Measurements from ENCODE around the gene SMOC2. TPM values are rescaled to one million over a fixed set of nuclear protein-coding genes. Genes with fewer than 3 reads are reported as not detected.

SMOC2 gene
- total and polyA plus RNA-seq, 7 donors, result 12.3 to 90.3 (median 22.8) TPM

DNA sequence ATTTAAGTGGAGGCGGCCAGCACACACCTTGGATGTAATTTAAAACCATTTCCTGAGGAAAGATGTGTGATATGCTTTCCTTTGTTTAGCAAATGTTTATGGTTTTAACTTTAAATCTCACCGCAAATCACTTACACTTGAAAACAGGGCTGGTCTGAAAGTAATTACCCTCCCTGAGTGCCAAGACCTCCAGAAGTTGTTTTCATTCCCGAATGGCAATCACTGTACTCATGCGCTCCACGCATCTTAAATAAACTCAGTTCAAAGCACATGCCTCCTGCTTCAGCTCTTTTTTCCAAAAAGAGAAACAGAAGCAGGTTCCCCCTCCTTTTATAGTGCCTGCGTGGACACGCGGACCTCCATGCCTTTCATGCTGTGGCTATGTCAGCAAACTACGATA is 224.0 kb downstream of the SMOC2 start:
- DNase-seq (no peak), ATAC-seq (no peak)
- WGBS, 3 donors, result 55 to 57% (median 56%) methylated on average over 9 of the region's 9 CpGs
- no peak overlapping the region for H3K4me3 ChIP-seq
- H3K27me3 ChIP-seq (ENCODE audit: insufficient read depth in 3 of 3, low read length in 2 of 3), result peaks cover 0 to 22% (median 2%) of the 10 kb centered on the region in 3 donors
- intact Hi-C loops (cut with DNase I), result no loop called here
- H3K9me3 ChIP-seq, result no peaks in the 10 kb centered on the region
- H3K36me3 ChIP-seq (ENCODE audit: insufficient read depth in 1 of 2, low read depth in 1 of 2), result no peaks in the 10 kb centered on the region
- H3K27ac ChIP-seq, result no peak overlapping the region
- TF ChIP-seq, protein P1, sequence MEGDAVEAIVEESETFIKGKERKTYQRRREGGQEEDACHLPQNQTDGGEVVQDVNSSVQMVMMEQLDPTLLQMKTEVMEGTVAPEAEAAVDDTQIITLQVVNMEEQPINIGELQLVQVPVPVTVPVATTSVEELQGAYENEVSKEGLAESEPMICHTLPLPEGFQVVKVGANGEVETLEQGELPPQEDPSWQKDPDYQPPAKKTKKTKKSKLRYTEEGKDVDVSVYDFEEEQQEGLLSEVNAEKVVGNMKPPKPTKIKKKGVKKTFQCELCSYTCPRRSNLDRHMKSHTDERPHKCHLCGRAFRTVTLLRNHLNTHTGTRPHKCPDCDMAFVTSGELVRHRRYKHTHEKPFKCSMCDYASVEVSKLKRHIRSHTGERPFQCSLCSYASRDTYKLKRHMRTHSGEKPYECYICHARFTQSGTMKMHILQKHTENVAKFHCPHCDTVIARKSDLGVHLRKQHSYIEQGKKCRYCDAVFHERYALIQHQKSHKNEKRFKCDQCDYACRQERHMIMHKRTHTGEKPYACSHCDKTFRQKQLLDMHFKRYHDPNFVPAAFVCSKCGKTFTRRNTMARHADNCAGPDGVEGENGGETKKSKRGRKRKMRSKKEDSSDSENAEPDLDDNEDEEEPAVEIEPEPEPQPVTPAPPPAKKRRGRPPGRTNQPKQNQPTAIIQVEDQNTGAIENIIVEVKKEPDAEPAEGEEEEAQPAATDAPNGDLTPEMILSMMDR (IDR thresholded peaks at IDR 0.05), result no peak
- no peaks in the 10 kb centered on the region for H3K4me1 ChIP-seq

DNA sequence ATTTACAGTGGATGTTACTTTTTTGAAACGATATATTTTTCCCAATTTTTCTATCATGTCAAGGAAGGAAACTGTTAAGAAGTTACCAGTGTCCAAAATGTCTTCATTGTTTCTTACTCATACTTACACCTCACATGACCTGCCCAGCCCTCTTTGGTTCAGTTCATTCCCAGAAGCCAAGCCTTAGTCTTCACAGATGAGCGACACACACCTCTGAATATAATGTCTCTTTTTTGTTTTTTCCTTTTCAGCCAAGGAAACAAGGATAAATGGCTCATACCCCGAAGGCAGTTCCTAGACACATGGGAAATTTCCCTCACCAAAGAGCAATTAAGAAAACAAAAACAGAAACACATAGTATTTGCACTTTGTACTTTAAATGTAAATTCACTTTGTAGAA is 225.2 kb downstream of the SMOC2 start:
- Histone ChIP-seq H3K9me3 (no peaks in the 10 kb centered on the region), H3K4me1 (no peaks in the 10 kb centered on the region), H3K27ac (no peak overlapping the region), H3K36me3 (ENCODE audit: insufficient read depth in 1 of 2, low read depth in 1 of 2) (no peaks in the 10 kb centered on the region), H3K4me3 (no peak overlapping the region), H3K27me3 (ENCODE audit: insufficient read depth in 3 of 3, low read length in 2 of 3) (peaks cover 0 to 22% (median 2%) of the 10 kb centered on the region in 3 donors)
- DNase-seq, result no peak
- ATAC-seq, result no peak
- intact Hi-C loops (cut with DNase I), result no loop called here
- 78 to 84% (median 79%) methylated on average over 3 of the region's 3 CpGs for WGBS, 3 donors
- TF ChIP-seq, protein P1 (IDR thresholded peaks at IDR 0.05), result no peak

DNA sequence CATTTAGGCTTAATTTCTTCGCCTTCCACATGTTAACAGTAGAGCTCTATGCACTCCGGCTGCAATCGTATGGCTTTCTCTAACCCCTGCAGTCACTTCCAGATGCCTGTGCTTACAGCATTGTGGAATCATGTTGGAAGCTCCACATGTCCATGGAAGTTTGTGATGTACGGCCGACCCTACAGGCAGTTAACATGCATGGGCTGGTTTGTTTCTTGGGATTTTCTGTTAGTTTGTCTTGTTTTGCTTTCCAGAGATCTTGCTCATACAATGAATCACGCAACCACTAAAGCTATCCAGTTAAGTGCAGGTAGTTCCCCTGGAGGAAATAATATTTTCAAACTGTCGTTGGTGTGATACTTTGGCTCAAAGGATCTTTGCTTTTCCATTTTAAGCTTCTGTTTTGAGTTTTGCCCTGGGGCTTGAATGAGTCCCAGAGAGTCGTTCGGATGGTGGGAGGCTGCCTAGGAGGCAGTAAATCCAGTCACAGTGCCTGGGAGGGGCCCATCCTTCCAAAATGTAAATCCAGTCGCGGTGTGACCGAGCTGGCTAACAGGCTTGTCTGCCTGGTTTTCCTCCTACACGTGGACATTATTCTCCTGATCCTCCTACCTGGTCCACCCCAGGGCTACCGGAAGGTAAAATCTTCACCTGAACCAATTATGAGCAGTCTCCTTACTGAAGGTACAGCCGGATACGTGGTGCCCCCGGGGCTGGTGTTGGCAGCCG is 225.9 kb downstream of the SMOC2 start:
- DNase-seq, result no peak
- intact Hi-C loops (cut with DNase I), result no loop called here
- H3K36me3 ChIP-seq (ENCODE audit: insufficient read depth in 1 of 2, low read depth in 1 of 2), result no peaks in the 10 kb centered on the region
- H3K4me3 ChIP-seq, result no peak overlapping the region
- TF ChIP-seq, protein P1 (IDR thresholded peaks at IDR 0.05), result no peak
- H3K4me1 ChIP-seq, result no peaks in the 10 kb centered on the region
- no peak overlapping the region for H3K27ac ChIP-seq
- H3K9me3 ChIP-seq, result no peaks in the 10 kb centered on the region
- WGBS, 3 donors, result 73 to 76% (median 73%) methylated on average over 18 of the region's 18 CpGs
- ATAC-seq, result no peak
- H3K27me3 ChIP-seq (ENCODE audit: insufficient read depth in 3 of 3, low read length in 2 of 3), result peaks cover 0 to 21% (median 4%) of the 10 kb centered on the region in 3 donors

DNA sequence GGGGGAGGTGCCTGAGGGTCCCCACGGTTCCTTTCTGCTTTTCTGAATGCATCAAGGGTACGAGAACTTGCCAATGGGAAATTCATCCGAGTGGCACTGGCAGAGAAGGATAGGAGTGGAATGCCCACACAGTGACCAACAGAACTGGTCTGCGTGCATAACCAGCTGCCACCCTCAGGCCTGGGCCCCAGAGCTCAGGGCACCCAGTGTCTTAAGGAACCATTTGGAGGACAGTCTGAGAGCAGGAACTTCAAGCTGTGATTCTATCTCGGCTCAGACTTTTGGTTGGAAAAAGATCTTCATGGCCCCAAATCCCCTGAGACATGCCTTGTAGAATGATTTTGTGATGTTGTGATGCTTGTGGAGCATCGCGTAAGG is 226.4 kb downstream of the SMOC2 start:
- TF ChIP-seq, protein P1 (IDR thresholded peaks at IDR 0.05), result no peak
- H3K9me3 ChIP-seq, result no peaks in the 10 kb centered on the region
- no peak for DNase-seq
- intact Hi-C loops (cut with DNase I), result no loop called here
- WGBS, 3 donors, result 79 to 85% (median 83%) methylated on average over 7 of the region's 7 CpGs
- H3K4me3 ChIP-seq, result no peak overlapping the region
- H3K27ac ChIP-seq, result no peak overlapping the region
- no peak for ATAC-seq
- no peaks in the 10 kb centered on the region for H3K36me3 ChIP-seq (ENCODE audit: insufficient read depth in 1 of 2, low read depth in 1 of 2)
- peaks cover 0 to 15% (median 2%) of the 10 kb centered on the region in 3 donors for H3K27me3 ChIP-seq (ENCODE audit: insufficient read depth in 3 of 3, low read length in 2 of 3)
- no peaks in the 10 kb centered on the region for H3K4me1 ChIP-seq

Data from psoas muscle (tissue), 8 donors.